Measurements from ENCODE around the gene NEIL1. TPM values are rescaled to one million over a fixed set of nuclear protein-coding genes. Genes with fewer than 3 reads are reported as not detected.
"Not testable (repeated sequence)": the region's sequence is repeated elsewhere in the genome, so short reads cannot be mapped to it uniquely, and the experiment has no call there.

The NEIL1 gene
- total and polyA plus RNA-seq, 2 donors (not counting 1 experiment from before 2014, with no cell fraction given), result 0.68 to 6.3 TPM

DNA sequence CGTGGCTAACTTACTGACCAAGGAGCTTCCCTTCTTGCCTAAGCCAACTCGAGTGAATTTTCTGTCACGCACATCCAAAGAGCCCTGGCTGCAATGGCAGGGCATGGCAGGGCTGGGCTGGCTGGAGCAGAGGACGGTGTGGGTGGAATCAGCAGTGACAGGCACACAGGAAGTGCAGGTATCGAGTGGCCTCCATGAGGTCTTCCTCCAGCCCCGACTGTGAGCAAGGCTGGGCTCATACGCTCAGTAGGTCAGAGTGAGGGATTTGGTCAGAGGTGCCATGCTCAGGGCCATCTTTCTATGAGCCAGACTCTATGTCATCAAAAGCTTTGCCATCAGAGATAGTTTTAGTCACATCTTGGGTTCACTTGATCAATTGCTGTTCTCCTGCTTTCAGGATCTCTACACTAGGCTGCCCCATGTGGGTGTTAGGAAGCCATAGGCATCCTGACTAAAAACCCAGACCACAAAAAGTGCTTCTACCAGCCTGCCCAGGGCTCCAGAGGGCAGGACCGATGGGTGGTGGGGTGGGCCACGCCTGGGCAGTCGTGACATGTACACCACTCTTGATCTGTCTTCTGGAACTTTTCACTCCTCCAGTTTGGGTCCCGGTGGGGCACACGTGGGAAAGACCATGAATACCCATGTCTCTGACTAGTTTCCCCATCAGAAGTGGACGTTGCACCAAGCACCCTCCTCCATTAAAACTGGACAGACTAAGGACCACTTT lies 33.6 kb upstream of the NEIL1 start:
- Histone ChIP-seq H4K20me1 (ENCODE audit: control insufficient read depth, extremely low read depth, insufficient read depth, low read length) (no peaks in the 10 kb centered on the region), H3K36me3 (ENCODE audit: control insufficient read depth, insufficient read depth, low read length) (no peaks in the 10 kb centered on the region), H3K27ac (ENCODE audit: insufficient read depth, low read length) (no peak overlapping the region), H2AFZ (ENCODE audit: low read length) (no peak overlapping the region), H3K79me2 (ENCODE audit: control insufficient read depth, insufficient read depth, low read length) (no peaks in the 10 kb centered on the region), H3K9me3 (ENCODE audit: control insufficient read depth, insufficient read depth, low read depth, low read length) (no peaks in the 10 kb centered on the region), H3K4me3 (replicated peaks in 1 of 4; ENCODE audit: control extremely low read depth in 1 of 4, insufficient read depth in 1 of 4, low read depth in 3 of 4, low read length in 4 of 4) (no peak overlapping the region), H3K9ac (ENCODE audit: insufficient read depth, low read length) (no peak overlapping the region), H3K27me3 (ENCODE audit: control insufficient read depth, insufficient read depth, low read length) (peaks cover 10% of the 10 kb centered on the region), H3K4me1 (ENCODE audit: control insufficient read depth, extremely low read depth, insufficient read depth, low read length) (no peaks in the 10 kb centered on the region), H3K4me2 (ENCODE audit: extremely low read depth, insufficient read depth, low read length) (no peak overlapping the region)
- TF ChIP-seq, protein P1, sequence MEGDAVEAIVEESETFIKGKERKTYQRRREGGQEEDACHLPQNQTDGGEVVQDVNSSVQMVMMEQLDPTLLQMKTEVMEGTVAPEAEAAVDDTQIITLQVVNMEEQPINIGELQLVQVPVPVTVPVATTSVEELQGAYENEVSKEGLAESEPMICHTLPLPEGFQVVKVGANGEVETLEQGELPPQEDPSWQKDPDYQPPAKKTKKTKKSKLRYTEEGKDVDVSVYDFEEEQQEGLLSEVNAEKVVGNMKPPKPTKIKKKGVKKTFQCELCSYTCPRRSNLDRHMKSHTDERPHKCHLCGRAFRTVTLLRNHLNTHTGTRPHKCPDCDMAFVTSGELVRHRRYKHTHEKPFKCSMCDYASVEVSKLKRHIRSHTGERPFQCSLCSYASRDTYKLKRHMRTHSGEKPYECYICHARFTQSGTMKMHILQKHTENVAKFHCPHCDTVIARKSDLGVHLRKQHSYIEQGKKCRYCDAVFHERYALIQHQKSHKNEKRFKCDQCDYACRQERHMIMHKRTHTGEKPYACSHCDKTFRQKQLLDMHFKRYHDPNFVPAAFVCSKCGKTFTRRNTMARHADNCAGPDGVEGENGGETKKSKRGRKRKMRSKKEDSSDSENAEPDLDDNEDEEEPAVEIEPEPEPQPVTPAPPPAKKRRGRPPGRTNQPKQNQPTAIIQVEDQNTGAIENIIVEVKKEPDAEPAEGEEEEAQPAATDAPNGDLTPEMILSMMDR (conservative IDR thresholded peaks at IDR 0.05 in 1 of 2, IDR thresholded peaks at IDR 0.05 in 1 of 2; ENCODE audit: low read depth in 1 of 2, low read length in 2 of 2), result no peak
- no peak for TF ChIP-seq EZH2 (IDR thresholded peaks at IDR 0.05; ENCODE audit: low read length, missing control alignments)
- DNase-seq (ENCODE audit: low read depth in 2 of 2), result no peak

DNA sequence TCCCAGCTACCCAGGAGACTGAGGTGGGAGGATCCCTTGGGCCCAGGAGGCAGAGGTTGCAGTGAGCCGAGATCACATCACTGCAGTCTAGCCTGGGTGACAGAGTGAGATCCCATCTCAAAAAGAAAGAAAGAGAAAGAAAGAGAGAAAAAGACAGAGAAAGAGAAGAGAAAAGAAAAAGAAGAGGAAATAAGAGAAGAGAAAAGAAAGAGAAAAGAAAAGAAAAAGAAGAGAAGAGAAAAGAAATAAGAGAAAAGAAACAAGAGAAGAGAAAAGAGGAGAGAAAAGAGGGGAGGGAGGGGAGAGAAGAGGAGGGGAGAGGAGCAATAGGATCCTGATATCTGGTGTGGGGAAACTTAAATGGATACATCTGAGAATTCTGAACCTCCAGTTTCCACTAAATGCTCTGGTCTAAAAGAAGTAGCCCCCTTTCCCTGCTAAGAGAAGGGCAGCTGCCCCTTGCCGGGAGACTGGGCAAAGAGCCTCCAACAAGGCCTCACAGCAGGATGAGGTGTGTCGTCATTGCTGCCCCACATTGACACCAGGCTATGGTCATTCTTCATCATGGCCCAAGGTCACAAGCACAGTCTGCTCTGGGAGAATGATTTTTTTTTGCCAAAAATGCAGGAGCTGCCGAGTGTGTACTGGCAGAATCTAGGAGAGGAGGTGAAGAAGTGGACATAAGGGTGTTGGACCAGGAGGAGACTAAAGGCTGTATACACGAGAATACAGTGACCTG lies 32.1 kb upstream of the NEIL1 start:
- Histone ChIP-seq H3K79me2 (ENCODE audit: control insufficient read depth, insufficient read depth, low read length) (no peaks in the 10 kb centered on the region), H3K4me3 (replicated peaks in 1 of 4; ENCODE audit: control extremely low read depth in 1 of 4, insufficient read depth in 1 of 4, low read depth in 3 of 4, low read length in 4 of 4) (no peak overlapping the region), H3K27ac (ENCODE audit: insufficient read depth, low read length) (no peak overlapping the region), H3K36me3 (ENCODE audit: control insufficient read depth, insufficient read depth, low read length) (no peaks in the 10 kb centered on the region), H3K9ac (ENCODE audit: insufficient read depth, low read length) (no peak overlapping the region), H3K27me3 (ENCODE audit: control insufficient read depth, insufficient read depth, low read length) (peaks cover 1% of the 10 kb centered on the region), H3K9me3 (ENCODE audit: control insufficient read depth, insufficient read depth, low read depth, low read length) (no peaks in the 10 kb centered on the region), H4K20me1 (ENCODE audit: control insufficient read depth, extremely low read depth, insufficient read depth, low read length) (no peaks in the 10 kb centered on the region), H2AFZ (ENCODE audit: low read length) (no peak overlapping the region), H3K4me2 (ENCODE audit: extremely low read depth, insufficient read depth, low read length) (no peak overlapping the region), H3K4me1 (ENCODE audit: control insufficient read depth, extremely low read depth, insufficient read depth, low read length) (no peaks in the 10 kb centered on the region)
- TF ChIP-seq, protein P1 (conservative IDR thresholded peaks at IDR 0.05 in 1 of 2, IDR thresholded peaks at IDR 0.05 in 1 of 2; ENCODE audit: low read depth in 1 of 2, low read length in 2 of 2), result no peak
- no peak for TF ChIP-seq EZH2 (IDR thresholded peaks at IDR 0.05; ENCODE audit: low read length, missing control alignments)
- DNase-seq (ENCODE audit: low read depth in 2 of 2), result no peak

DNA sequence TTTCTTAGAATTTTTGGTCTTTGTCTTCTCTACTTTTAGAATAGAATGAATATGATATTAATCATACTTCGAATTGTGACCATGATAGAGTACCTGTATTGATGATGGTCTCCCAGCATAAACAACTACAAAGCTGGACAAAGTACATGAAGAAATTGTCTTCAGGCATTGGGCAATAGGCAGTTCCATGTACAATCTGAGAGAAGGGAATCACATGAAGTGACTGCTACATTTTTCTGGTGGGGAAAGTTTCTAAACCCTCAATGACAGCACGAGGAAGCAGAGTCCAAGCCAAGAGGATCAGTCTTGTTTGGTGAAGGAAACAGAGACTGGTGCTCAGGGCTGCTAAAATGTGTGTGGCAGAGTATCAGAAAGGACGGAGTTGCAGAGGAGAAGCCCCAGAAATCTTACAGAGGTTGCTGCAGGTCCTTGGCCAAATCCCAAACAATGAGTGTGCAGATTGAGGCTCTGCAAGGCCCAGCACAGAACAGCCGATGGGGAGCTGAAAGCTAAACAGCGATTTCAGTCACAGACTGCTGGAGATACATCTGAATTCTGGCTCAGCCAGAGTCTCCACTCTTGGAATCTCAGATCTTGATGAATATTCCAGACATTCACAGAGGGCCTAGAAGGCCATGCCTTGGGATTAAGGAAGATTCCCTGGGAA lies 27.5 kb upstream of the NEIL1 start:
- H3K79me2 ChIP-seq (ENCODE audit: control insufficient read depth, insufficient read depth, low read length); H3K4me2 ChIP-seq (ENCODE audit: extremely low read depth, insufficient read depth, low read length); H3K27me3 ChIP-seq (ENCODE audit: control insufficient read depth, insufficient read depth, low read length); H2AFZ ChIP-seq (ENCODE audit: low read length); DNase-seq (ENCODE audit: low read depth in 2 of 2); H4K20me1 ChIP-seq (ENCODE audit: control insufficient read depth, extremely low read depth, insufficient read depth, low read length); H3K4me1 ChIP-seq (ENCODE audit: control insufficient read depth, extremely low read depth, insufficient read depth, low read length); H3K4me3 ChIP-seq (replicated peaks in 1 of 4; ENCODE audit: control extremely low read depth in 1 of 4, insufficient read depth in 1 of 4, low read depth in 3 of 4, low read length in 4 of 4); H3K36me3 ChIP-seq (ENCODE audit: control insufficient read depth, insufficient read depth, low read length); H3K9ac ChIP-seq (ENCODE audit: insufficient read depth, low read length); H3K27ac ChIP-seq (ENCODE audit: insufficient read depth, low read length); H3K9me3 ChIP-seq (ENCODE audit: control insufficient read depth, insufficient read depth, low read depth, low read length): not testable (repeated sequence)

All from fibroblast of lung (primary cell).